Breast epithelium (tissue), 4 donors: Measurements from ENCODE around the gene ULBP1. TPM values are rescaled to one million over a fixed set of nuclear protein-coding genes. Genes with fewer than 3 reads are reported as not detected.

Experiments
- DNase-seq, 2 donors: peaks; one replicate each; pipeline ENCODE4 v3.0.0-alpha.2; 2019; ENCODE audit warnings: low spot score in 2 of 2
- H3K27ac ChIP-seq, 2 donors: fragments of 200-600 bp; sonication (generic) in 1 of 2; one replicate each; pipeline ENCODE4 v1.5.1; 2016 to 2019; ENCODE audit warnings: mild to moderate bottlenecking in 1 of 2
- H3K27me3 ChIP-seq, 2 donors: fragments of 200-600 bp; sonication (generic) in 1 of 2; one replicate each; pipeline versions ENCODE4 v1.5.1 to v1.6.0; 2017 to 2019; ENCODE audit warnings: control low read depth in 1 of 2, mild to moderate bottlenecking in 1 of 2
- H3K36me3 ChIP-seq: fragments of 200-600 bp; one replicate; pipeline ENCODE4 v1.5.1; 2019
- H3K4me1 ChIP-seq, 2 donors: fragments of 200-600 bp; sonication (generic); one replicate each; pipeline ENCODE4 v1.5.1; 2016 to 2019; ENCODE audit warnings: control low read depth in 1 of 2
- H3K4me3 ChIP-seq, 3 donors: fragments of 200-600 bp; sonication (generic); 1 replicate in 2 of 3; 2 replicates in 1 of 3; pipeline ENCODE4 v1.5.1; 2016 to 2019; ENCODE audit warnings: mild to moderate bottlenecking in 3 of 3, moderate library complexity in 2 of 3
- H3K9me3 ChIP-seq, 2 donors: fragments of 200-600 bp; sonication (generic) in 1 of 2; one replicate each; pipeline ENCODE4 v1.5.1; 2016 to 2019; ENCODE audit warnings: control low read depth in 1 of 2
- POLR2A ChIP-seq: fragments of 450-650 bp; IDR thresholded peaks from one replicate; pipeline ENCODE4 v1.6.1; 2016; ENCODE audit warnings: antibody characterized with exemption, mild to moderate bottlenecking, moderate library complexity
- POLR2AphosphoS5 ChIP-seq, 3 donors: sonication (generic); formaldehyde crosslinking; IDR thresholded peaks; one replicate each; pipeline ENCODE4 v1.6.1; 2017; ENCODE audit warnings: antibody characterized with exemption in 3 of 3
- intact Hi-C: fragments of 100-400 bp; cut with DNase I; formaldehyde crosslinking; loops from one replicate; pipeline ENCODE4 v1.15.1; 2023; ENCODE audit warnings: low total_unique reads
- total RNA-seq, 3 donors: library from RNA; depleted of rRNA; stranded (reverse); fragments of >200 nt; gene quantifications; one replicate each; pipeline ENCODE4 v1.1.0, GENCODE V29; 2016
- TF ChIP-seq, protein P1 (sequence below), 3 donors: fragments of 450-650 bp; IDR thresholded peaks; one replicate each; pipeline ENCODE4 v1.5.1; 2016 to 2017; ENCODE audit warnings: antibody characterized with exemption in 3 of 3, mild to moderate bottlenecking in 3 of 3, moderate library complexity in 3 of 3

ULBP1 gene
- total RNA-seq, 3 donors from 2014 or later, result under 0.01 to 0.29 TPM; not detected in 1

GRCh38 chr6:149977221-149977620 is 13.5 kb downstream of the ULBP1 start:
- Histone ChIP-seq H3K4me3 (no peak overlapping the region), H3K9me3 (no peaks in the 10 kb centered on the region), H3K27me3 (peaks cover 0 to 12% of the 10 kb centered on the region in 2 donors), H3K36me3 (no peaks in the 10 kb centered on the region), H3K27ac (no peak overlapping the region), H3K4me1 (no peaks in the 10 kb centered on the region)
- TF ChIP-seq POLR2AphosphoS5 (IDR thresholded peaks at IDR 0.05) (no peak), POLR2A (no peak)
- TF ChIP-seq, protein P1, sequence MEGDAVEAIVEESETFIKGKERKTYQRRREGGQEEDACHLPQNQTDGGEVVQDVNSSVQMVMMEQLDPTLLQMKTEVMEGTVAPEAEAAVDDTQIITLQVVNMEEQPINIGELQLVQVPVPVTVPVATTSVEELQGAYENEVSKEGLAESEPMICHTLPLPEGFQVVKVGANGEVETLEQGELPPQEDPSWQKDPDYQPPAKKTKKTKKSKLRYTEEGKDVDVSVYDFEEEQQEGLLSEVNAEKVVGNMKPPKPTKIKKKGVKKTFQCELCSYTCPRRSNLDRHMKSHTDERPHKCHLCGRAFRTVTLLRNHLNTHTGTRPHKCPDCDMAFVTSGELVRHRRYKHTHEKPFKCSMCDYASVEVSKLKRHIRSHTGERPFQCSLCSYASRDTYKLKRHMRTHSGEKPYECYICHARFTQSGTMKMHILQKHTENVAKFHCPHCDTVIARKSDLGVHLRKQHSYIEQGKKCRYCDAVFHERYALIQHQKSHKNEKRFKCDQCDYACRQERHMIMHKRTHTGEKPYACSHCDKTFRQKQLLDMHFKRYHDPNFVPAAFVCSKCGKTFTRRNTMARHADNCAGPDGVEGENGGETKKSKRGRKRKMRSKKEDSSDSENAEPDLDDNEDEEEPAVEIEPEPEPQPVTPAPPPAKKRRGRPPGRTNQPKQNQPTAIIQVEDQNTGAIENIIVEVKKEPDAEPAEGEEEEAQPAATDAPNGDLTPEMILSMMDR (IDR thresholded peaks at IDR 0.05), result no peak
- no peak for DNase-seq
- intact Hi-C loops, result no loop called here

GRCh38 chr6:149978610-149979009 is 14.9 kb downstream of the ULBP1 start:
- Histone ChIP-seq H3K4me3 (no peak overlapping the region), H3K36me3 (no peaks in the 10 kb centered on the region), H3K4me1 (no peaks in the 10 kb centered on the region), H3K27ac (no peak overlapping the region), H3K9me3 (no peaks in the 10 kb centered on the region), H3K27me3 (peaks cover 0 to 20% of the 10 kb centered on the region in 2 donors)
- TF ChIP-seq, protein P1 (IDR thresholded peaks at IDR 0.05), result no peak
- no peak for TF ChIP-seq POLR2AphosphoS5 (IDR thresholded peaks at IDR 0.05)
- no peak for TF ChIP-seq POLR2A
- no peak for DNase-seq
- intact Hi-C loops, result no loop called here

GRCh38 chr6:149979293-149979692 is 15.6 kb downstream of the ULBP1 start:
- no peak for DNase-seq
- intact Hi-C loops, result no loop called here
- TF ChIP-seq, protein P1 (IDR thresholded peaks at IDR 0.05), result no peak
- TF ChIP-seq POLR2A (no peak), POLR2AphosphoS5 (IDR thresholded peaks at IDR 0.05) (no peak)
- no peak overlapping the region for H3K4me3 ChIP-seq
- H3K27me3 ChIP-seq, result peaks cover 0 to 18% of the 10 kb centered on the region in 2 donors
- no peaks in the 10 kb centered on the region for H3K36me3 ChIP-seq
- no peak overlapping the region for H3K27ac ChIP-seq
- H3K4me1 ChIP-seq, result no peaks in the 10 kb centered on the region
- H3K9me3 ChIP-seq, result no peaks in the 10 kb centered on the region

DNA sequence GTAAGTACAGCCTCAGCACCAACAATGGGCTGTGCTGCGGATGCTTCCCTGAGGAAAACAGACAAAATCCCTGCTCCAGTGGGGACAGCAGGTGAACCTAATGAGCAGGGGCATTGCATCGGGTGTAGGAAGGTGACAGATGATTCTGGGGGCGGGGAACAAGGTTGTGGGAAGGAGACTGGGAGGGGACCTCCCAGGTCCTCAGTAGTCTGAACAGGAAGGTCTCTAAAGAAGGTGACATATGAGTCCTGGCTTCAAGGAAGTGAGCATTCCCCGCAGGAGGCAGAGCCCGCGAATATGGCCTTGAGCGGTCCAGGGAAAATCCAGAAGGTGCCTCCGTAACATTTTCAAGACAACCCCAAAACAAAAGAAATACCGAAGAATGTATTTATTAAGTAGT is 19.4 kb downstream of the ULBP1 start:
- no peaks in the 10 kb centered on the region for H3K4me1 ChIP-seq
- no peak overlapping the region for H3K27ac ChIP-seq
- H3K36me3 ChIP-seq, result no peaks in the 10 kb centered on the region
- H3K9me3 ChIP-seq, result no peaks in the 10 kb centered on the region
- H3K4me3 ChIP-seq, result no peak overlapping the region
- peaks cover 3 to 53% of the 10 kb centered on the region in 2 donors for H3K27me3 ChIP-seq
- DNase-seq, result no peak
- intact Hi-C loops, result no loop called here
- TF ChIP-seq POLR2AphosphoS5 (IDR thresholded peaks at IDR 0.05) (no peak), POLR2A (no peak)
- TF ChIP-seq, protein P1 (IDR thresholded peaks at IDR 0.05), result no peak

DNA sequence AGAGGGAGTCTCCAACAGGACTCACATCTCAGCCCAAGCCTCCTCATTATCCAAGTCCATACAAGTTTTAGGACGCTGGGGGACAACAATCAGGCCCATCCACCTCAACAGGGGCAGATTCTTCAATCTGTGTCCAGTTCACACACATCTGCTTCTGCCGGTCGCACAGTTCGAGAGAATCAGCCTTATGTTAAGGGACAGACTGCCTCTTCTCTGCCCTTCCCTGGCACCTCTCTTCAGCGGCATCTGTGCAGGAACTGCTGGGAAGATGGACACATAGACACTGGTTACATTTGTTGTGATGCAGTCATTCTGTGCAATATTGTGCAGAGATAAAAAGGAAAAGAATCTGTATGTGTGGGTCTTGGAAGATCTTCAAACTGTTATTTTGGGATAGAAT is 21.0 kb downstream of the ULBP1 start:
- TF ChIP-seq POLR2A (no peak), POLR2AphosphoS5 (IDR thresholded peaks at IDR 0.05) (no peak)
- TF ChIP-seq, protein P1 (IDR thresholded peaks at IDR 0.05), result no peak
- Histone ChIP-seq H3K36me3 (no peaks in the 10 kb centered on the region), H3K4me1 (no peaks in the 10 kb centered on the region), H3K4me3 (no peak overlapping the region), H3K27me3 (peaks cover 3 to 69% of the 10 kb centered on the region in 2 donors), H3K9me3 (peaks cover 0 to 5% of the 10 kb centered on the region in 2 donors), H3K27ac (no peak overlapping the region)
- intact Hi-C loops, result no loop called here
- DNase-seq, result peak in 1 of 2 donors; percentile 31
